Stimulated activated CD4-positive, alpha-beta T cell treated with anti-CD3 and anti-CD28 coated beads, TNF-alpha, amount 100 ng/mL, for 24 hours (primary cell): ENCODE measurements around the gene PPP4R2.
"Not testable (repeated sequence)": the region's sequence is repeated elsewhere in the genome, so short reads cannot be mapped to it uniquely, and the experiment has no call there.

ENCODE experiments used
- DNase-seq, 3 experiments: peaks; one replicate each; pipeline ENCODE4 v3.0.0-alpha.2; 2020; ENCODE audit warnings: low read depth in 3 of 3

Gene PPP4R2

GRCh38 chr3:72977060-72977808, 19.4 kb upstream of the PPP4R2 start:
- no peak for DNase-seq

GRCh38 chr3:72982609-72983366, 13.8 kb upstream of the PPP4R2 start:
- DNase-seq = no peak

DNA sequence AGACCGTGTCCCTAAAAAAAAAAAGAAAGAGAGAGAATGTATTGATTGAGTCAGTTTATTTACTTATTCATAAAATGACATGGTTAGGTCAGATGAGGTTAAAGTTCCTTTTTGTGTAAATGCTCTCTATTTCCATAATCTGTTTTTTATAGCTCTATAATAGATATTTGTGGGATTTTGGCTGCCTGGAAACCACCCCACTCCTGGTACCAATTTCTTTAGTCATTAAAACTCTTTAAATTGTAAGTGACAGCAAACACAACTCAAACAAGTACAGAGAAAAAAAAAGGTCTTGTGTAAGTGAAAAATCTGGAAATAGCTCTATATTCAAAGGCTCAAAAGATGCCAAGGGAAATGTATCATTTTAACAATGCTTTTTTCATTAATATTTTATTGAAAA, 11.0 kb upstream of the PPP4R2 start:
- DNase-seq = no peak

- DNase-seq = no peak
These were observed 5.8 kb upstream of the PPP4R2 start for GRCh38 chr3:72990701-72991395.

DNA sequence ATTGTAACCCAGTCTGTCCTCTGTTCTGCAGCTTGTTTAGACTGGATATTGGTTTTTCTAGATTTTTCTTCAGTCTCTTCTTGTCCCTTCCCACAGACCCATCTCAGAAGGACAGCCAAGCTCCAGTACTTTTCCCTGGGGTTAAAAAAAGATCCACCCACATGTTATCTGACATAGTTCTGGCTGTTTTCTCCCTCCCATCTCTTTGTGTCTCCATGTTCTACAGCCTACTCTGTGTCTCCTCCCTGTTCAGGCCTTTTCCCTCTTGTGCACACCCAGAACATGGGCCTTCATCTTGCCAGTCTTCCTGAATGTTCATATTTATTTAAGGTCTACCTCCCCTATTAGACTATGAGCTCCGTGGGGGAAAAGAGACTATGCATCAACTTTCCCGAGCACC, 5.1 kb upstream of the PPP4R2 start:
- DNase-seq = no peak

GRCh38 chr3:72993391-72993790, 3.2 kb upstream of the PPP4R2 start:
- DNase-seq = no peak

DNA sequence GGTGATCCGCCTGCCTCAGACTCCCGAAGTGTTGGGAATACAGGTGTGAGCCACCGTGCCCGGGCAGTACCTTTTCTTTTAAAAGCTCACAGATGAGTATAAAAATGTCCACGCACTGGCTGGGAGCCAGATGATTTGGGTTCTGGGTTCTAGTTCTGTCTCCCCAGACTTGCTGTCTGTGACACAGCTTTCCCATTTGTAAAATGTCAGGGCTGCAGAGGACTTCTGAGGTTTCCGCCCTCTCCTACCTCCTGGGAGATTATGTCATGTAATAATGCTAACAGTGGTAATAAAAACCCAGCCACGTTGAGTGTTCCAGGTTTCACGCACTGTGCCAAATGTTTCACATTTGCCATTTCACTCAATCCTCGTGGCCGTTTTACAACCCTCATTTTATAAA, 1.3 kb upstream of the PPP4R2 start:
- no peak for DNase-seq

- DNase-seq = no peak
These were observed 514 bp upstream of the PPP4R2 start for GRCh38 chr3:72996121-72996472.

DNA sequence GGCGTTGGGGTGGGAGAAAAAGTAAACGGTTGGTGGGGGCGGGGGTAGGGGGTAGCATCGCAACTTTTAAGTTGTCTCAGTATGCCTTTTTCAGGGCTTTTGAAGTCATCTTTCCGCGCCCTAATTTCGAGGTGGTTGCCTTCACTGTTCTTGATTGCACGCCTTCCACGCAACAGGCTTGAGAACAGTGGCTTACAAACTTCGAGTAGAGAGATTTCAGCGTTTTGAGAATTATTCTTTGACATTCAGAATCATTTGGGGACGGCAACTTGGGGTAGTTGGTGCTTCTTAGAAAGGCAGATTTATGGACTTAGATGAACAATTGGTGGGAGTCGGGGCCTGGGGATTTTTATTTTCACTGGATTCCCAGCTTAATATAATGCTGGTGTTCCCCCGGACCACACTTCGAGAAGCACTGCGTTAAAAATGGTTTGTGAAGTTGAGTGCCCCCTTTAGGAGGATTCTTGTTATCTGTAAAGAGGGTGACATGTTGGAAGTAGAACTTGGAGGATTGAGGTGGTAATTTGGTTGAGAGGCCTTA, 880 bp downstream of the PPP4R2 start:
- DNase-seq = peak in 2 of 3 experiments; percentile 7 to 30

DNA sequence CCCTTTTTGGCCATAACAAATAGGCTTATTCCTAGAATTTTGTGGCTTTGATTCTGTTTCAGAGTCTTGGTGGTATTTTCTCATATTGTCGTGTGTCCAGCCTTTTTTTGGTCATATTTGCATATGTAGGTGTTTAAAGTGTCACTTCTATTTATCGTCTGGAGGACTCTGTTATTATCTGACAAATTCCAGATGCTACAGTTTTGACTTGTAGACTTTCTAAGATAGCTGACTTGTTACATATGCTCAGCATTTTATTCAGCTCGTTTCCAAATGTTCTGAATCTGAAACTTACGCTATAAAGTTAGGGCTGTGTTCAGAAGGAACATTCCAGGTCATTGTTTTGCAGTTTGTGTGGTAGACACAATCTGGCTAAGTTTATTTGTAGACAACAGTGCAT, 1.9 kb downstream of the PPP4R2 start:
- no peak for DNase-seq

DNA sequence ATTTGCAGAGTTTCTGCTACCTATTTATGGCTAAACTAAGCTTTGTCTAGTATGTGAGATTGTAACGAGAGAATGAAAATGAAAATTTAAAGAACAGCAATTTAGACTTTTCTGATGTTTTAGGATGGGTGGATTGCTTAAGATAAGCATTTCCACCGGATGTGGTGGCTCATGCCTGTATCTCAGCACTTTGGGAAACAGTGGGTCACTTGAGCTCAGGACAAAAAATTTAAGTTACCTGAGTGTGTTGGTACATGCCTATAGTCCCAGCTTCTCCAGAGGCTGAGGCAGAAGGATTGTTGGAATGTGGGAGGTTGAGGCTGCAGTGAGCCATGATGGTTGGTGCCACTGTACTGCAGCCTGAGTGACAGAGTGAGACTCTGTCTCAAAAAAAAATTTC, 3.3 kb downstream of the PPP4R2 start:
- DNase-seq = no peak

DNA sequence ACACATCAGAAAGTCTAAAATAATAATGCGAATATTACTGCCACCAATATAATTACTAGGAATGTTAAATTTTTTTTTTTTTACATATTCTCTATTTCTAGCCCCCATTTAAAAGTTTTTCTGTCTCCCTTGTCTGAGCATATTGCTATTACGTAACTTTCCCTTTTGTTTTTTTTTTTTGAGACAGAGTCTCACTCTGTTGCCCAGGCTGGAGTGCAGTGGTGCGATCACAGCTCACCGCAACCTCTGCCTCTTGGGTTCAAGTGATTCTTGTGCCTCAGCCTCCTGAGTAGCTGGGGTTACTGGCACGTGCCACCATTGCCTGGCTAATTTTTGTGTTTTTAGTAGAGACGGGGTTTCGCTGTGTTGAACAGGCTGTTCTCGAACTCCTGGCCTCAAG, 6.4 kb downstream of the PPP4R2 start:
- DNase-seq = not testable (repeated sequence)

GRCh38 chr3:73004316-73004715, 7.7 kb downstream of the PPP4R2 start:
- DNase-seq = no peak

DNA sequence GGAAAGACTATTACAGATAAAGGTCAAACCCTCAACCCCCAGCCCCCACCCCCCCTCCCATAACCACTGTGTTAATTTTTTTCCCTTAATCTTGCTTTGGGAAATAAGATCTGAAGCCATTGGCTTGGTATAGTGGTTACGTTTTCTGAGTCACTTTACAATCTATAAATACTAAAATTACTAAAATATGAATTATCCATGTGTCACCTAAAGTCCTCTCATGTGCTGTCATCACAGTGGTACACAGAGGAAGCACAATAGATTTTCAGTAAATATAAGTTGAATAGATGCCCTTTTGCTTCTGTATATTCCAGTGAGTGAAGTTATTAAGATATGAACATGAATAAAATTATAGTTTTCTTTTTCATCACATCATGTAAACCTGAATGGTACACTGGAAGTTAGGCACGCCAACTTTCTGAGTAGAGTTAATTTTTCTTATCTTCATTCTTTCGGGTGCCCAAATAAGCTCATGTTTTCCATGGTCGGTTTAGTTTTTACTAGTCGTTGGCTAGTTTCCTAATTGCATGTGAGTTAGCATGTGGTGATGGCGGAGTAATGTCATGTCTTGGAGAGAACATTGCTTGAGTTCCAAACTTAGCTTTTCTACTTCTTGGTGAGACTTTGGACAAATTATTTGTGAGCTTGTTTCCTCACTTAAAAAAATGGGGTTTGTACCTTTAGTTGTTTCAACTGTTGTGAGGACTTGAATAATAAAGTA, 11.5 kb downstream of the PPP4R2 start:
- DNase-seq = no peak

GRCh38 chr3:73009008-73009407, 12.4 kb downstream of the PPP4R2 start:
- DNase-seq = no peak

DNA sequence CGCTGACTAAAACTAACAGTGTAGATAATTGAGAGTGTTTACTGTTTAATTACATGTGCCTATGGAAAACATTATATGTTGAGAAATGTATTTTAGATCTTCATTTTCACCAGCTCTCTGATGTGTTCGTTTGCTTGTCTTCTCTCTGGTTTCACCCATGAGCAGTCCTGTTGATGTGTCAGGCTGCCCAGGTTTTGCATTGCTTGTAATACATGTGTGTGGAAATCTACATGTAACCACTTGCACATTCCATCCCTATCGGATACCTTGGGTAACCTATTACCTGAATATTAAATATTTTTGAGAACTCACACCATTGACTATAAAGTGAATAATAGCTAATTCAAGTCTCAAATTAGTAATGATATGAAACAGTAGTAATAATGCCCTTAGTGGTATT, 13.1 kb downstream of the PPP4R2 start:
- DNase-seq = no peak

GRCh38 chr3:73010158-73010557, 13.5 kb downstream of the PPP4R2 start:
- no peak for DNase-seq

DNA sequence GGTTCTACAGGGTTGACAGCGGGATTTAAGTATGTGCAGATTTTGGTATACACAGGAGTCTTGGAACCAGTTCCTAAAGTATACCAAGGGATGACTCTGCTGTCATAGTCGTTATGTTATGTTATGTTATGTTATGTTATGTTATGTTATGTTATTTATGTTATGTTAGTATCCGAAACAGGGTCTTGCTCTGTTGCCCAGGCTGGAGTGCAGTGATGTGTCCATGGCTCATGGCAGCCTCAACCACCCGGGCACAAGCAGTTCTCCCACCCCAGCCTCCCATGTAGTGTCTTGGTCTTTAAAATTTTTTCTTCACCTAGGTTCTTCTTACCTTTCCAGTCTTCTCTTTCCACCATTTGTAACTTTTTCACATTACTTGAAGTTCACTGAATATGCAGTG, 21.7 kb downstream of the PPP4R2 start:
- DNase-seq = no peak

DNA sequence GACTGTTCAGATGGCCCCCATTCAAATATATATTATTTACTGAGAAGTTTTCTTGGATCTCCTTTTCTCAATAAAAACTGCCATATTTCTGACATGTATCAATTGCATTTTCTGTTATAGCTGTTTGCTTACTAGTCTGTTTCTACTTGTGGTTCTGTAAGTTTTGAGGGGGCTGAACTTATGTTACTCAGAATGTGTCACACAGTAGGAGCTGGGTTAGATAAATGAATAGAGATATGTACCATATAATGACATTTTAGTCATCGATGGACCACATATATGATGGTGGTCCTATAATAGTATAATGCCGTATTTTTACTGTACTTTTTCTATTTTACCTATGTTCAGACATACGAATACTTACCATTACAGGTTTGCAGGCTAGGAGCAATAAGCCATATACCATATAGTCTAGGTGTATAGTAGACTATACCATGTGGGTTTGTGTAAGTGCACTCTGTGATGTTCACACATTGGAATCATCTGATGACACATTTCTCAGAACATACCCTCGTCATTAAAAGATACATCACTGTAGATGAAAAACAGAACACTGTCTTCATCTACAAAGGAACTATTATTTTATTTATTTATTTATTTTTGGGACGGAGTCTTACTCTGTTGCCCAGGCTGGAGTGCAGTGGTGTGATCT, 22.3 kb downstream of the PPP4R2 start:
- no peak for DNase-seq

DNA sequence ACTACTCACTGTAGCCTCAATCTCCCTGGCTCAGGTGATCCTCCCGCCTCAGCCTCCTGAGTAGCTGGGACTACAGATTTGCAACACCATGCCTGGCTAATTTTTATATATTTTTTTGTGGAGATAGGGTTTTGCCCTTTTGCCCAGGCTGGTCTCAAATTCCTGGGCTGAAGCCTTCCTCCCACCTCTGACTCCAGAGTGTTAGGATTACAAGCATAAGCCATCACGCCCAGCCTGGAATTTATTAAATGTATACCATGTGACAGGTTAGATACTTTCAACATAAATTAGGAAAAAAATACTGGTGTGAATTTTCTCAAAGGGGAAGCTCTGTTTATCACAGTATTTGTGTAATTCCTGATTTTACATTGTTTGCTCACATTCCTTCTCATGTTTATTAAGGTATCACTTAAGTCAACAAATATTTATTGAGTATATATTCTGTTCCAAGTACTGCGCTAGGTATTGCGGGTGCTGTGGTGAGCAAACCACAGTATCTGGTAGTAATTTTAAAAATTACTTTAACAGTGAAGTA, 24.8 kb downstream of the PPP4R2 start:
- no peak for DNase-seq

- no peak for DNase-seq
These were observed 28.2 kb downstream of the PPP4R2 start for GRCh38 chr3:73024836-73025235.
